ENCODE measurements around the gene THOC2. TPM values are rescaled to one million over a fixed set of nuclear protein-coding genes. Genes with fewer than 3 reads are reported as not detected.

Gene THOC2
- total RNA-seq, 2 experiments from 2014 or later: 61.1 to 62.8 TPM

GRCh38 chrX:123629502-123629901, 103.3 kb downstream of the THOC2 start:
- Mint-ChIP-seq H3K9me3 (no peaks in the 10 kb centered on the region), H3K4me1 (ENCODE audit: low read depth) (no peaks in the 10 kb centered on the region), H3K27me3 (no peaks in the 10 kb centered on the region), H3K27ac (no peak overlapping the region), H3K4me3 (no peak overlapping the region), H3K36me3 (ENCODE audit: low read depth) (peaks cover 78% of the 10 kb centered on the region)
- intact Hi-C loops (cut with DNase I, micrococcal nuclease): loop anchor here in 1 of 2 experiments (10.0 kb wide), 1 partner anchor 435 kb away; no protein-coding TSS in a partner anchor
- ChIA-PET POLR2A (no interaction called here), CTCF (no interaction called here)
- no peak overlapping the region for H3K4me3 ChIP-seq (ENCODE audit: low read length)
- DNase-seq (no peak), ATAC-seq (ENCODE audit: poor library complexity) (no peak)
- TF ChIP-seq, protein P1, sequence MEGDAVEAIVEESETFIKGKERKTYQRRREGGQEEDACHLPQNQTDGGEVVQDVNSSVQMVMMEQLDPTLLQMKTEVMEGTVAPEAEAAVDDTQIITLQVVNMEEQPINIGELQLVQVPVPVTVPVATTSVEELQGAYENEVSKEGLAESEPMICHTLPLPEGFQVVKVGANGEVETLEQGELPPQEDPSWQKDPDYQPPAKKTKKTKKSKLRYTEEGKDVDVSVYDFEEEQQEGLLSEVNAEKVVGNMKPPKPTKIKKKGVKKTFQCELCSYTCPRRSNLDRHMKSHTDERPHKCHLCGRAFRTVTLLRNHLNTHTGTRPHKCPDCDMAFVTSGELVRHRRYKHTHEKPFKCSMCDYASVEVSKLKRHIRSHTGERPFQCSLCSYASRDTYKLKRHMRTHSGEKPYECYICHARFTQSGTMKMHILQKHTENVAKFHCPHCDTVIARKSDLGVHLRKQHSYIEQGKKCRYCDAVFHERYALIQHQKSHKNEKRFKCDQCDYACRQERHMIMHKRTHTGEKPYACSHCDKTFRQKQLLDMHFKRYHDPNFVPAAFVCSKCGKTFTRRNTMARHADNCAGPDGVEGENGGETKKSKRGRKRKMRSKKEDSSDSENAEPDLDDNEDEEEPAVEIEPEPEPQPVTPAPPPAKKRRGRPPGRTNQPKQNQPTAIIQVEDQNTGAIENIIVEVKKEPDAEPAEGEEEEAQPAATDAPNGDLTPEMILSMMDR (IDR thresholded peaks at IDR 0.05): no peak
- no peaks in the 10 kb centered on the region for H3K4me1 ChIP-seq (ENCODE audit: insufficient read depth, low read length)
- H3K27ac ChIP-seq (ENCODE audit: low read depth in 1 of 2, low read length in 2 of 2): no peak overlapping the region
- H3K27me3 ChIP-seq (ENCODE audit: control insufficient read depth in 1 of 2, insufficient read depth in 2 of 2, low read length in 2 of 2): no peaks in the 10 kb centered on the region
- peaks cover 56% of the 10 kb centered on the region for H3K36me3 ChIP-seq (ENCODE audit: insufficient read depth, low read length)
- H3K9me3 ChIP-seq (ENCODE audit: control insufficient read depth in 1 of 2, insufficient read depth in 1 of 2, low read length in 2 of 2): no peaks in the 10 kb centered on the region

- TF ChIP-seq, protein P1 (IDR thresholded peaks at IDR 0.05): no peak
- DNase-seq (no peak), ATAC-seq (ENCODE audit: poor library complexity) (no peak)
- intact Hi-C loops (cut with DNase I, micrococcal nuclease): loop anchor here in 1 of 2 experiments (10.0 kb wide), 1 partner anchor 438 kb away; no protein-coding TSS in a partner anchor
- Mint-ChIP-seq H3K27me3 (no peaks in the 10 kb centered on the region), H3K27ac (peak overlapping the region; percentile 34), H3K36me3 (ENCODE audit: low read depth) (peaks cover 81% of the 10 kb centered on the region), H3K9me3 (no peaks in the 10 kb centered on the region), H3K4me3 (no peak overlapping the region), H3K4me1 (ENCODE audit: low read depth) (no peaks in the 10 kb centered on the region)
- no peaks in the 10 kb centered on the region for H3K27me3 ChIP-seq (ENCODE audit: control insufficient read depth in 1 of 2, insufficient read depth in 2 of 2, low read length in 2 of 2)
- no peak overlapping the region for H3K4me3 ChIP-seq (ENCODE audit: low read length)
- ChIA-PET CTCF (interaction anchor here (1.2 kb wide), 1 partner anchor 9 kb away, joined by 3 read pairs; no protein-coding TSS in a partner anchor), POLR2A (no interaction called here)
- H3K9me3 ChIP-seq (ENCODE audit: control insufficient read depth in 1 of 2, insufficient read depth in 1 of 2, low read length in 2 of 2): no peaks in the 10 kb centered on the region
- no peaks in the 10 kb centered on the region for H3K4me1 ChIP-seq (ENCODE audit: insufficient read depth, low read length)
- H3K27ac ChIP-seq (ENCODE audit: low read depth in 1 of 2, low read length in 2 of 2): no peak overlapping the region
- H3K36me3 ChIP-seq (ENCODE audit: insufficient read depth, low read length): peaks cover 66% of the 10 kb centered on the region
These were observed 105.9 kb downstream of the THOC2 start for GRCh38 chrX:123626962-123627361.

GRCh38 chrX:123625952-123626351, 106.9 kb downstream of the THOC2 start:
- peaks cover 81% of the 10 kb centered on the region for H3K36me3 Mint-ChIP-seq (ENCODE audit: low read depth)
- ChIA-PET POLR2A (no interaction called here), CTCF (no interaction called here)
- no peaks in the 10 kb centered on the region for H3K27me3 Mint-ChIP-seq
- Histone ChIP-seq H3K27me3 (ENCODE audit: control insufficient read depth in 1 of 2, insufficient read depth in 2 of 2, low read length in 2 of 2) (no peaks in the 10 kb centered on the region), H3K27ac (ENCODE audit: low read depth in 1 of 2, low read length in 2 of 2) (no peak overlapping the region), H3K9me3 (ENCODE audit: control insufficient read depth in 1 of 2, insufficient read depth in 1 of 2, low read length in 2 of 2) (no peaks in the 10 kb centered on the region), H3K4me1 (ENCODE audit: insufficient read depth, low read length) (no peaks in the 10 kb centered on the region), H3K36me3 (ENCODE audit: insufficient read depth, low read length) (peaks cover 61% of the 10 kb centered on the region), H3K4me3 (ENCODE audit: low read length) (no peak overlapping the region)
- DNase-seq (no peak), ATAC-seq (ENCODE audit: poor library complexity) (no peak)
- no peak overlapping the region for H3K27ac Mint-ChIP-seq
- no peaks in the 10 kb centered on the region for H3K9me3 Mint-ChIP-seq
- intact Hi-C loops (cut with DNase I, micrococcal nuclease): loop anchor here in 1 of 2 experiments (10.0 kb wide), 1 partner anchor 439 kb away; no protein-coding TSS in a partner anchor
- H3K4me3 Mint-ChIP-seq: no peak overlapping the region
- TF ChIP-seq, protein P1 (IDR thresholded peaks at IDR 0.05): no peak
- no peaks in the 10 kb centered on the region for H3K4me1 Mint-ChIP-seq (ENCODE audit: low read depth)

Data from CD4-positive, alpha-beta T cell (primary cell).